NCI-H748 (cell line): ENCODE measurements around the gene MAPK8IP2.

ENCODE experiments used
- DNase-seq: peaks from one replicate; lab custom pipeline; 2025; ENCODE audit not compliant: unreplicated experiment; lab: John Stamatoyannopoulos, UW

The MAPK8IP2 gene

DNA sequence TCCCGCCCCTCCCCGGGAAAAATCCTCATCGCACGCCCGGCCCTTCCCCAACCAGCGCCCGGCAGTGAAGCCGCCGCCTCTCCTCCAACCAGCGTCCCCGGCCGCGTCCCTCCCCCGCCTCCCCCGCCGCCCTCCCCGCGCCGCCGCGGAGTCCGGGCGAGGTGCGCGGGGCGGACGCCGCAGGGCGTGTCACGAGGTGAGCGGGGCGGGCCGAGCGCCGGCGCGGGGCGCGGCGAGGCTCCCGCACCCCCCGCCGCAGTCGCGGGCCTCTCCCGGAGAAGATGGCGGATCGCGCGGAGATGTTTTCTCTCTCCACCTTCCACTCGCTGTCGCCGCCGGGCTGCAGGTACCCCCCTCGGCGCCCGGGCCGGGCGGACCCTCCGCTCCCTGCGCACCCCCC is at the start of gene MAPK8IP2:
MAPK8IP2 (plus strand) TSS at position 256 of the 400 bp plus-strand sequence; CDS start at position 282, 26 bp downstream.
- peak; percentile 65 for DNase-seq

DNA sequence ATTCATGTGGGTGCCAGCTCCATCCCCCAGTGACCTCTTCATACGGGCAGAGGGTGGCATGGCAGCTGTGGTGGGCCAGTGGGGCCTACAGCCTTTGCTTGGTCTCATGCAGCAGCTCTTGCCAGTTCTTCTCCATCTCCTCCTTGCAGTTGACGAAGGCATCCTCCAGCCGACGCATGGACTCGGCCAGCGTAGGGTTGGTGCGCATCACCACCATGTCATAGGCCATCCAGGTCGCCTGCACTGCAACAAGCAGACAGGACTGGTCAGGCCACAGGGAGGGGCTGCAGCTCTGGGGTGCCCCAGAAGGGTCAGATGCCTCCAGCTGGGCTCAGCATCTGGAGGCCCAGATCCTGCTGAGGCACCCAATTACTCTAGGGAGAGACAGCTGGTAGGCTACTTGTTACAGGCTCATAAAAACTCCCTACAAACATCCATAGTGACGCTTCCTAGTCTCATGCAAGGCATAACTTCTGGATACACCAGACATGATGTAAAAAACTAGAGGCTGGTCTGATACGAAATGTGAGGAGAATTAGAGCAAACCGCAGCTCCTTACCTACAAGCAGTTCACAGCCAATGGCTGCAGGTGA is 49.3 kb upstream of the MAPK8IP2 start:
- DNase-seq, result no peak

DNA sequence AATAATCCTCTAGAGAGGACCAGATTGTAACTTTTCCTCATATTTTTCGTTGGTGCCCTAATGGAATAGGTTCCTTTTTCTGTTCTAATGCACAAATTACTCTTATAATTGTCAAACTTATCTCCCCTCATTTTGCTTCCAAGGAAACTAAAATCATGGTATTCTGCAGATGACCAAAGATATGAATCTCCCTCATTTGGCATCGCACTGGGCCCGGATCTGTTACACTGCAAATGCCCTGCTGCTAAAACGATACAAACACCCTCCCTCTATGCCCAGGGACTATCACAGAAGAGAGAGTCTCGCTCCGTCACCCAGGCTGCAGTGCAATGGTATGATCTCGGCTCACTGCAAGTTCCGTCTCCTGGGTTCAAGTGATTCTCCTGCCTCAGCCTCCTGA is 47.3 kb upstream of the MAPK8IP2 start:
- DNase-seq, result no peak

DNA sequence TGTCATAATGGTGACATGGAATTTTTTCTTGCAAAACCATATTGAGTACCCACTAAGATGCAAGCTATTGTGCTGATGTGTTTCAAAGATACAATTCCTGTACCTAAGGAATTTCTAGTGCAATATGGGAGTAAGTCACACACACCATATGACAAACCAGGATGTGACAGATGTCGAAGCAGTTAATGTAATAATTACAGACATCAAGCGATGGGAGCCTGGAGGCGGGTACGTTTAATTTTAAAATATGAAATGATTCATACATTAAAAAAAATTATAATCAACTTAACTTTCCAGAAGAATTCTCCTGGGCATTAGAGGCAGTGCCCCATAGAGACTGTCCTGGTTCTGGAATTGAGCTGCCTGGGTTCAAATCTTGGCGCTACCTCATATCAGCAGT is 43.9 kb upstream of the MAPK8IP2 start:
- DNase-seq, result no peak

DNA sequence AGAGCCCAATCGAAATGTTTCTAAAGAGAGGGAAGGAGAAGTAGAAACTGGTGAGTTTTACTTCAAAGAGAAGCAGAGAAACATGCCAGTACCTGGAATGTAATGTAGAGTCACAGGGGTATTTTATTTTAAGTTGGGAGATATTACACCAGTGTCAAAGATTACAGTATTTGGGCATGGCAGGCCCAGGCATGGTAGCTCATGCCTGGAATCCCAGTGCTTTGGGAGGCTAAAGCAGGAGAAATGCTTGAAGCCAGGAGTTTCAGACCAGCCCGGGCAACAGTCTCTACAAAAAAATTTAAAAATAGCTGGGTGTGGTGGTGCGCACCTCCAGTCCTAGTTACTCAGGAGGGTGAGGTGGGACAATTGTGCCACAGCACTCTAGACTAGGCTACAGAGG is 40.6 kb upstream of the MAPK8IP2 start:
- DNase-seq, result no peak

DNA sequence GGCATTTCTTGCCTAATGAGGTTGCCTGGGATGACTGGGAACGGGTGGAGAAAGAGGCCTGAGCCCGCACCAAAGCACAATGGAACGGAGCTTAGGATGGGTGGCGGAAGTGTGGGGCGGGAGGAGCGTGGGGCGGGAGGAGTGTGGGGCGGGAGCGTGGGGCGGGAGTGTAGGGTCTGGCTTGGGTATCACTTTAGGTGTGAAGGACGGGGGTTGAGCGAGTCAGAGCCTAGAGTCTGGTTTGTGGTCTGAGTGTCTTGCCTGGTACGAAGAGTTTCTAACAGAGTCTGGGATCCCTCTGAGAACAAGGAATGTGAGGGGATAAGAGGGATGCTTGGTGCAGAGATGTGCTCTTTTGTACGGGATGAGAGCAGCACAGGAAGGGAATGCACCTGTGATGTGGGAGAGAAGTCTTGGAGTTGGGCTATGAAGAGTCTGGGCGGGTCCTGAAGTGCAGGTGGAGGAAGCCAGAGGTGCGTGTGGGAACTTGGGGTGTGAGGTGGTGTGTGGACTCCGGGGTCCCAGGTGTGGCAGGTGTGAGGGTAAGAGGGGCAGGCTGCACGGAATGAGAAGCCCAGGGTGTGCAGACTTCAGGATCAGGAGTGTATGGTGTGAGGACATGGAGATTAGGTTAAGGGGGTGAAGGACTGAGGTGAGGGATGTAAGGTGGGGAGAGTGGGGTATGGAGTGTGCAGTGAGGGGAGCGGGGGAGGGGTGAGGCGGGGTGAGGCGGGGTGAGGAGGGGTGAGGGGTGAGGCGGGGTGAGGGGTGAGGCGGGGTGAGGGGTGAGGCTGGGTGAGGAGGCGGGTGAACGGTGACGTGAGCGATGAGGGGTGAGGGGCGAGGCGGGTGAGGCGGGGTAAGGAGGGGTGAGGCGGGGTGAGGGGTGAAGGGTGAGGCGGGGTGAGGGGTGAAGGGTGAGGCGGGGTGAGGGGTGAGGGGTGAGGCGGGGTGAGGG is 38.9 kb upstream of the MAPK8IP2 start:
- no peak for DNase-seq

DNA sequence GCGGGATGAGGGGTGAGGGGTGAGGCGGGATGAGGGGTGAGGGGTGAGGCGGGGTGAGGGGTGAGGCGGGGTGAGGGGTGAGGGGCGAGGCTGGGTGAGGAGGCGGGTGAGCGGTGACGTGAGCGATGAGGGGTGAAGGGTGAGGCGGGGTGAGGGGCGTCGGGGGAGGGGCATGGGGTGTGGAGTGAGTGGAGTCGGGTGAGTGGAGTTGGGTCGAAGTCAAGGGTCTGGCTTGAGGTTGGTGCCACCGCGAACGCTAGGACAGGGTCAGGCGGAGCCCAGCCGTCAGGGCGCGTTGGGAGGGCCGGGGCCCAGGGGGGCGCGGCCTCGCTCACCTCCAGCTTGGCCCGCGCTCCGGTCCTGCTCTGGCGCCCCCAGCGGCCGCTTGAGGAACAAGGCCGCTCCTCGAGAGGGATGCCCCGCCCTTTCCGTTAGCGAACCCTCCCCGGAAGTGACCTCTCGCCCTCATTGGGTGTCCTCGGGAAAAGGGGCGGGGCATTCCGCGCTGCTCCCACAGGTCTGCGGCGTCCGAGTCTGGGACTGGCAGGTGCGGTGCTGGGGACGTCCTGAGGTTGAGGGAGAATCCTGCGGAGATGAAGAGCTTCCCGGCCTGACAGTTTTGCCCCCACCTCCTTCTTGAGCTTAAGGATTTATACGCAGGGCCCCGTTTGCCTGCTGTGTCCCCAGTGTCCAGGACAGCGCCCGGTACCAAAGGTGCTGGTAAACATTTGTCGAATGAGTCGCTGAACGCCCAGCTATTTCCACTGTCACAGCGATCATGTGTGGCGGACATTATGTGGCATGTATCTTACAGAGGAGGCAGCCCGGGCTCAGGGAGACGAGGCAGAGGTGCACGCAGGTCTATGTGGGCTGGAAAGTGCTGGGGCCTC is 37.8 kb upstream of the MAPK8IP2 start, which contains the start of gene SYCE3:
SYCE3 (minus strand) TSS at position 397 of the 890 bp plus-strand sequence. CDS start 6,514 bp downstream, outside the sequence.
- peak; percentile 97 for DNase-seq

DNA sequence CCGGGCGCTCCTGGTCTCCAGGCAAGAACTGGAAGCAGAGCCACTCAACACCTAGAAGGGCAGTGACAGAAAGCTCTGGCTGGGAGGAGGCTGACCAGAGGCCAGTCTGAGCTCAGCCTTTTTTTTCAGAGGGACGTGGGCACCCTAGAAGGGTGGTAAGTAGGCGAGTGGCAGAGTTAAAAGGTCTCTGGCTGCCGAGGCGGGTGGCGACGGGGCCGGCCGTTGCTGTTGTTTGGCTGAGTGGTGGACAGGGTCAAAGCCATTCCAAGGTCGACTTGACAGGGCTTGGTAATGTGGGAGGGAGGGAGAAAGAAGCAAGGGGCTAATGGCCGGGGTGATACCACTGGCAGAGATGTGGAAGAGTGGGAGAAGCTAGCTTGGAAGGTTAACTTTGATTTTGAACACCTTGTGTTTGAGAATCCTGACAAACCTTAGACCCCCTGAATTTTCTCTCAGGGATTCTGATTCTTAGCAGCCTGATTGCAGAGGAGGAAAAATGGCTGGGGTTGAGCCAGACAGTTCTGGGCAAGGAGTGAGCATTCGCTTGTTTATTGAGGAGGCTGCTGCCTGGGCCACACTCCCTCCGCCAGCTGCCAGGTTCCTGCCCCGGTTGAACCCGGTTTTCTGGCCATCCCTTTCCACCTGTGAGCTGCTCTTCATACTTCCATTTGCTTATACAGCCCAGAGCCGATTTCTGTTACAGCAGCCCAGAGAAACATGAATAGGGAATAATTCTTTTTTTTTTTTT is 37.0 kb upstream of the MAPK8IP2 start:
- no peak for DNase-seq

DNA sequence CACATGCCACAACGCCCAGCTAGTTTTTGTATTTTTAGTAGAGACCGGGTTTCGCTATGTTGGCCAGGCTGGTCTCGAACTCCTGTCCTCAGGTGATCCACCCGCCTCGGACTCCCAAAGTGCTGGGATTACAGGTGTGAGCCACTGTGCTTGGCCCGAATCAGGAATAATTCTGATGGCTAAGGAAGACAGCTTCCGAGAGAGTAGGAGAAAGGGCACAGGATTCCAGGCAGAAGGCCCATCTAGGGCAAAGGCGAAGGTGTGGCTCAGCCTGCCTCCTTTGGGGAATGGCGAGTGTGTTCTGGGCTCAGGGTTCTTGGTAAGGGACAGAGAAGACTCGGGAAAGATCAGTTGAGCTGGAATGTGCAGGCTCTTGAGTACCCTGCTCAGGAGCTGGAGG is 36.3 kb upstream of the MAPK8IP2 start:
- DNase-seq, result no peak

DNA sequence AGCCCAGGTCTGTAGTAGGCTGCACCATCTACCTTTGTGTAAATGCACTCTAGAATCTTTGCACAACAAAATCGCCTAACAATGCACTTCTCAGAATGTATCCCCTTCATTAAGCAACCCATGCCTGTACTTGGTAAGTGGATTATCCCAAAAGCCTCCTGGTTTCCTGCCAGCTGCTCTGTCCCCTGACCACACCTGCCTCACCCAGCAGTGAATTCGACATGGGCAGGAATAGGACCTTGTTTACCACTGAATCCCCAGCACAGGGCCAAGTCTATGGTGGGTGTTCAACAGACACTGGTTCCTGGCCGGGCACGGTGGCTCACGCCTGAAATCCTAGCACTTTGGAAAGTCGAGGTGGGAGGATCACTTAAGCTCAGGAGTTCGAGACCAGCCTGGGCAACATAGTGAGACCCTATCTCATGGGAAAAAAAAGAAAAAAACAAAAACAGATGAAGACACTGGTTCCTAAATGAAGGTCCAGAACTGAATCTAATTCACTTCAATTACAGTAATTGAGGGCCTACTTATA is 32.8 kb upstream of the MAPK8IP2 start:
- no peak for DNase-seq

DNA sequence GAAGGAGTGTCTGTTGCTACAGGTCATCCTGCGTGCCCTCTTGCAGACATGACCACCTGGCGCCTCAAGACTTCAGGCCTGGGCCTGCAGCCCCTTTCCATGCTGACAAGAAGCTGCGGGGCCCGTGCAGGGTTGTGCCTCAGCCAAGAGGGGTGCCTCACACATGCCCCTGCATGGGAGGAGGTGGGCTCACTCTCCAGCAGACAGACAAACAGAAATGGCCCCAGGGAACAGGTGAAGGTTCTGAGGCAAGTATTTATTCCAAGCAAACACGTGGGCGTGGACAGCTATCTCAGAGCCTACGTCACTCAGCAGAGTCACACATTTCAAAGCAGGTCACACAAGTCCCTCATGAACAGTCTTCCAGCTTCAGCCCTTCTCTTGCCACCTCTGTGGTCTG is 32.0 kb upstream of the MAPK8IP2 start:
- DNase-seq, result no peak

DNA sequence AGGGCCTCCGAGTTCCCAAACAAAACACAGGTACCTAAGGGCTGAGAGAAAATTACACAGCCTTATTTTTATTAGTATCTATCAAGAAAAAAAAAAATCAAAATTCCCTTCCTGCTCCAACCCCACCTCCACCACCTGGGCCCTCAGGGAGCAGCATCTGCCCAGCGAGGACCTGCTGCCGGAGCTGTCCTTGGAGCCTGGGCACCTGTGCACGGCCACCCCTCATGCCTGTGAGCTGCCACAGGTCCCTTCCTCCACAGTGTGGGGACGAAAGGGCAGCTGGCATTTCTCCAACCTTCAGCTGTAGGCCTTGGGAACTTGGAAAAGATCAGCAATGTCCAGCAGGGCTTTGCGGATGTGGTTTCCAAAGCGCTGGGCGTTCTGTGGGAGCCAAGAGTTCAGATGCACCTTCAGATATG is 31.5 kb upstream of the MAPK8IP2 start:
- DNase-seq, result no peak

DNA sequence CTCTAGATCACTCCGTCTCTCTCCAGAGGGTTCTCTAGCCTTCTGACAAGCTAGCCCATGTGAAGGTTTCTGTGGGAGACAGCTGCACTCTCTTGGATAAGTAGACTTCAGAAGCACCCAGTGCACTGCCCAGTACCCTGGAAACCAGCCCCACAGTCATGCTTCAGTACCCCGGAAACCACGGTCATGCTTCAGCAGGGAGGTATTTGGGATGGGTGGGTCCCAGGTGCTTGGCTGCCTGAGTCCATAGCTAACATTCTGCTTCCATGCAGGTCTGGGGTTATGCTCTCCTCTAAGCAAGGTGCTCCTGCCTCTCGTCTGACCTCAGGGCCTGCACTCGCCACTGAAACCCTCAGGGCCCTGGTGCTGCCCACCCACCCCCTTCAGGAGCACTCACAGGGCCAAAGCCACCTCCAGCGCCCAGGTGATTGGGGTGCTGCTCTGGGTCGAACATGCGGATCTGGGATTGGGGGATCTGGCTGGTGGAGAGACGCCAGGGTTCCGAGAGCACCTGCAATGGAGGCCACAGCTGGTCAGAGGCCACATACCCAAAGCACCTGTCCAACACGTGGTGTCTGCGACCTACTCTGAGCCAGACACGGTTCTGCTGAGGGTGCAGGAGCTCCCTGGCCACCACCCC is 30.6 kb upstream of the MAPK8IP2 start:
- DNase-seq, result no peak

DNA sequence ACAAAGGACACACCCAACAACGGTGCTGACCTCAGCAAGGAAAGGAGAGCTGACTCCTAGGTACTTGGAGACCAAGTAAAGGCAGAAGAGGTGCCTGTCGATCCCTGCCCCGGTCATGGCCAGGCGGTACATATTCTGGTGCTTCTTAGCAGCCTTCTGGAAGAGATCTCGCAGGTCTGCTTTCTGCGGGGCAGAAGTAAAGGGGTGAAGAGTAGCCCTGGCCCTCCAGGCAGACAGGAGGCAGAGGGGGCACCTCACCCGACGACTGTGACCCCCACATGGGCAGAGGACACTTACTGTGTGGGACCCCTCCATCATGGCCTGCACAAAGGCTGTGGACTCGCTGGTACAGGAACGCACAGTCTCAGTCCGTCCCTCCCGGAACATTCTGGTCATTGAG is 29.7 kb upstream of the MAPK8IP2 start:
- DNase-seq, result no peak

DNA sequence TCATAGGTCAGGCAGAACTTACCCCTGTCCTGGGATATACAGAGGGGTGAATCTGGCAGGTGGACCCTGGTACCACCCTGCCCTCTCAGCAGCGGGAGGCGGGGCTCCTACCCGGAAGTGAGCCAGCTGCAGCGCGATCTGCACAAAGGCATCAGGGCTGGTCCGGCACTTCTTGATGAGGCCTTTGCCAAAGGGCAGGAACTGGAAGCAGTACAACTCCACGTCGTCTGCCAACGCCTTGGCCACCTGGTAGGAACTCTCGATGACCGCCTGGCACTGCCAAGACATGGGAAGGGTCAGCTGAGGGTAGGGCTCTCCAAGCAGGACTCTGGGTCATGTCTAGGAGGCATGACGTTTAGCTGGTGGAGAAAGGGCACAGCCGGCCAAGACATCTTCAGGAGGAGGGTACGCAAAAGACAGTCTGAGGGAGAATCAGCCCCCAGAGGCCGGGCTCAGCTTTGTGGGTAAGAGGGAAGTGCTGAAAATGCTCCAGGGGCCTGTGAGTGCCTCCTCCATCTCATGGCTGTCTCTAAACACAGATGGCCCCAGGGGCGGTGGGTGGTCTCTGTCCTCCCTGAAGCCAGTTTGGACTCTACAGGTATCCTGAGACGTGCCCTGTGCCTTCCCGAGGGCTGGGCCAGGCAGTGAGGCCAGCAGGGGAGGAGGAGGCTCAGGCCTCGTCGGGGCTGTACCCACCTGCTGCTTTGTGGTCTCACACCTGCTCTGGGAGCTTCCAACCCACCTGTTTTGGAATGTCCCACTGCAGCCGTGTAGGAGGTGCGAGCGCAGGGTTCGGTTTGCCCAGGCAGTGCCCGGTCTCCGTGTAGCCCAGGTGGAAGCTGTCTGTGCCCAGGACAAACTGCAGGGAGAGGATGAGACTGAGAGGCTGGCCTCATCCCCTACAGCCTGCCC is 29.1 kb upstream of the MAPK8IP2 start:
- DNase-seq, result no peak

DNA sequence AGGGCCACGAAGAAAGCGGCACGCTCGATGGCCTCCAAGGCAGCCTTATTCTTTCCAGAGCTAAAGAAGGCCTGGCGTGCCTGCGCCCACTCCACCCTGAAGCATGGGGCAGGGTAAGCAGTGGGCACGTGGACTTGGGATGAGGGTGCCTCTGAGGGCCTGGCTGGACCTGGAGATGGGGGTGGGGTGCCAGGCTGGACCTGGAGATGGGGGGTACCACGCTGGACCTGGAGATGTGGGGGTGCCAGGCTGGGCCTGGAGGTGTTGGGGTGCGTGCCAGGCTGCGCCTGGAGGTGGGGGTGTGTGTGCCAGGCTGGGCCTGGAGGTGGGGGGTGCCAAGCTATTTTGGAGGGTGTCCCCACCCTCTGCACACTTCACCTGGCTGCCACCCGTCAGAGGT is 27.6 kb upstream of the MAPK8IP2 start:
- no peak for DNase-seq

DNA sequence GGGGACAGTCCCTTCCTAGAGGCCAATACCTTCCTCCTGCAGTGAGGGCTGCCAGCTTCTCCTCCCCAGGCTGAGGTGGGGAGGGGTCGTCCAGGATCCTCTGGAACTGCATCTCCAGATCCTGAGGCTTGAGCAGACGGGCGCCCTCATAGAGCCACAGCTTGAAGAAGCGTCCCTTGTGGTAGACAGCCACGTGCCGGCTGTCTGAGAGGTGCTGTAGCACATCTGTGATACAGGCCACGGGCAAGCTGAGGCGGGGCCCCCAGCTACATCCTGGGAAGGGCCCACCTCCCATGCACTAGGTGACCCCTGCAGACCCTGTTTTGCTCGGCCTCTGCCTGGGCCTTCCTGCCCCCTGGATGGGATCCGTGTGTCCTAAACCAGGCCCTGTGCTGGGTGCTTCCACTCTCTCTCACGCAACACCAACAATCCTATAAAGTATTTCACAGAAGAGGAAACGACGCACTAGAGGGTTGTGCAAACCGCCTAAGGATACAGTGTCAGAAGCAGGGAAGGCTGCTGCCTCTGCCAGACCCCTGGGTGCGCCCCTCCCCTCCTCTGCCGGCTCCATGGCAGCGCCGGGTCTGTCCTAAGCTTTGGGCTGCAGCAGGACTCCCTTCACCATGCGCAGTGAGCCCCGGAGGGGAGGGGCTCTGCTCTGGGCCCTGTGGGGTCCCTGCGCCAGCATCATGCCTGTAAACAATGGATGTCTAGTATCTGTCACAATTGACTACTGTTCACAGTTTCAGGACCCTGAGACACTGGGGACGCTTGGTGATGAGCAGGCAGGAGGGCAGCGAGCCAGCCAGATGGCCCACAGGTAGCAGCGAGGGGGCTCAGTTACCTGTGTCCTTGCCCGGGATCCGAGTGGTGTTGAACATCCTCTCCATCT is 26.9 kb upstream of the MAPK8IP2 start:
- no peak for DNase-seq

DNA sequence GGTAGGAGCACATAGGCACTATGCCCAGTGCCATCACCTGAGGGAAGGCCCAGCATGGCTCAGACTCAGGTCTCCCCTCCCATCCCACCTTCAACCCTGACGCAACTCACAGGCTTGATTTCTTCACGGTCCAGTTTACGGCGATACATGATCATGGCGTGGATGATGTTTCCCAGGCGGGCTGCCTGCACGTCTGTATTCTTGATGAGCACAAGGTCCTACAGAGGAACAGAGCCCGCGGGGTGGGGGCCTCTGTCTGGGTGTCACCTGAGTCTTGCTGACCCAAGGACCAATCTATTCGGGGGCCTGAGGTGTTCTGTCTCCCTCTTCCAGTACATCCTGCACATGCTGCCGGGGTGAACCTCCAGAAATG is 26.2 kb upstream of the MAPK8IP2 start:
- no peak for DNase-seq
